Stimulated activated CD4-positive, alpha-beta T cell treated with anti-CD3 and anti-CD28 coated beads, Interleukin-1b, Interleukin-23, amount 100 ng/mL, for 1 hour (primary cell): ENCODE data around the gene UPP2.

Experiments
- DNase-seq, 2 donors: peaks; one replicate each; pipeline ENCODE4 v3.0.0-alpha.2; 2020; ENCODE audit warnings: low read depth in 2 of 2

UPP2 gene

GRCh38 chr2:158101384-158101926 is at the start of gene UPP2:
TSS of gene UPP2 (plus strand) at chr2:158101876. CDS start at chr2:158102064, 188 bp downstream.
- no peak for DNase-seq

DNA sequence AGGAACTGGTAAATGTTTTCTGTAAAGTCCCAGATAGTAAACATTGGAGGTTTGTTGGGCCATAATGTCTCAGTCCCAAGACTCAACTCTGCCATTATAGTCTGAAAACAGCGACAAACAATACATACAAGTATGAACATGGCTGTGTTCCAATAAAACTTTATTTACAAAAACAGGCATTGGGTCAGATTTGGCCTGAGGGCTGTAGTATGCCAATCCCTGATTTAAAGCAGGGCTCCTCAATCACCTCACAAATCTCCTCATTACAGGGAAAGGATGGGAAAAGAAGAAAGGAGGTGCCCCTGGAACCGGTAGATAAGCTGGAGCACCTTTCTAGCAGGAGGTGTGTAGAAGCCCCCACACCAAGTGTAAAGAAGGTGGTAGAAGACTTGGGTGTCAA is 48.9 kb upstream of the UPP2 start:
- no peak for DNase-seq

GRCh38 chr2:158056875-158057274 is 44.8 kb upstream of the UPP2 start:
- DNase-seq = no peak

DNA sequence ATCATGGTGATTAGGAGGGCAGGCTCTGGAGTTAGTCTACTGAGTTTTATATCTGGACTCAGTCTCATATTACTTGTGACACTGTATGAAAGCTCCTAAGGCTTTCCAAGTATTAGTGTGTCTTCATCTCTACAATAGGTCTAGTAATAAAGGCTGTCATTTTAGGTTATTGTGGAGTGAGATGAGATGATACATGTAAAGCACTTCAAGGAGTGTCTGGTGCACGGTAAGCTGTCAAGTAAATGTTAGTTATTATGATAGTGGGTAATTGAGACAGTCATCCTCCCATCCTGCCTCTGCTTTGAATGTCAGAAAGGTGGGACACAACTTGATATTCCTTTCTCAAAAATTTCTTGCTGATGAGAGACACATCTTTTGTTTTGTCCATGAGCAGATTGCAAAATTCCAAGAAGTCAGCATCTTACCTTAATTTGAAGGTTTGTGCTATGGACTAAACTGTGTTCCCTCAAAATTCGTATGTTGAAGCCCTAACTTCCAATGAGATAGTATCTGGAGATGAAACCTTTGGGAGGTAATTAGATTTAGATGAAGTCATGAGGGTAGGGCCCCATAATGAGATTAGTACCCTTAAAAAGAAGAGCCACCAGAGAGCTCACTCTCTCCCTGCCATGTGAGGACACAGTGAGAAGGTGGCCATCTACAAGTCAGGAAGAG is 41.4 kb upstream of the UPP2 start:
- DNase-seq = no peak

DNA sequence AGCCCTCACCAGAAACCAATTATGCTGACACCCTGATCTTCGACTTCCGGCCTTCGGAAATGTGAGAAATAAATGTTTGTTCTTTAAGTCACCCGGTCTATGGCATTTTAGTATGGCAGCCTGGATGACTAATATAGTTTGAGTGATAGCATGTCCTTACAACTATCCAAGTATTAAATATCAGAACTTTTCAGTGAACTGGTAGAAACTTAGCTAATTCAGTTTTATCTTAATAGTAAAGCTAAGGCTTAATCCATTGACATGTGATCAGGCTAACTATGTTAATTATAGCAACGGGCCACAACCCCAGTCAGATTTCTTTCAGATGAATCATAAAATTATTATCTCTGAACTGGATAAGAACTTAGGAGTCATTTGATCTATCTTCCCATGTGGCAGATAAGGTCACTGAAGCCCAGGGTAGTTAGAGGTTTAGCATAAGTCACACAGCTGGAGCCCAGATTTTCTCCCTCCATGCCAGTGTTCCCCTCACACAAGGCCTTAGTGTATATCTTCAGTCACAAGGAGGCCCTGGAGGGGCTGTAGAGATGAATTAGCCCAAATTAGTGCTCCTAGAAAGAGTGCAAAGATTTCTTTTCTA is 40.7 kb upstream of the UPP2 start:
- DNase-seq = no peak

- no peak for DNase-seq
Observed at GRCh38 chr2:158061763-158062162, 39.9 kb upstream of the UPP2 start.

GRCh38 chr2:158066046-158066713 is 35.5 kb upstream of the UPP2 start:
- no peak for DNase-seq

- DNase-seq = no peak
Observed at GRCh38 chr2:158071018-158071417, 30.7 kb upstream of the UPP2 start.

- DNase-seq = no peak
Observed at GRCh38 chr2:158072361-158072760, 29.3 kb upstream of the UPP2 start.

- DNase-seq = no peak
Observed at GRCh38 chr2:158079672-158080071, 22.0 kb upstream of the UPP2 start.

GRCh38 chr2:158088093-158088492 is 13.6 kb upstream of the UPP2 start:
- no peak for DNase-seq

DNA sequence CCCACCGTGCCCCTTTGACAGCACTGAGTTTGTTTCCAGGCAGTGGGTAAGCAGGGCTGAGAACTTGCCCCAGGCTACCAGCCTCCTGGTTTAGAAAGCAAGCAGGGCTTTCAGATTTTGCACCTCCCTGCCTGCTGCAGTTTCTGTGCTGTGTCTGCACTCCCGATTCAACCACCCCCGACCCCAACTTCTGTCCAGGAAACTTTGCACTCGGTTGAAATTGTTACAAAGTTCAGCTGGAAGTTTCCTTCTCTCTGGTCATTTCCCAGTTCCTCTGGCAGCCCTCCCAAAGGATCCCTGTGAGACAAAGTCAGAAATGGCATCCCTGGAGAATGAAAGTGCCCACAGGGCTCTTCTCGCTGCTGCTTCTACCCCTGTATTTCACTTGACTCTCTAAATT is 12.4 kb upstream of the UPP2 start:
- DNase-seq = no peak

- no peak for DNase-seq
Observed at GRCh38 chr2:158091647-158092046, 10.0 kb upstream of the UPP2 start.

DNA sequence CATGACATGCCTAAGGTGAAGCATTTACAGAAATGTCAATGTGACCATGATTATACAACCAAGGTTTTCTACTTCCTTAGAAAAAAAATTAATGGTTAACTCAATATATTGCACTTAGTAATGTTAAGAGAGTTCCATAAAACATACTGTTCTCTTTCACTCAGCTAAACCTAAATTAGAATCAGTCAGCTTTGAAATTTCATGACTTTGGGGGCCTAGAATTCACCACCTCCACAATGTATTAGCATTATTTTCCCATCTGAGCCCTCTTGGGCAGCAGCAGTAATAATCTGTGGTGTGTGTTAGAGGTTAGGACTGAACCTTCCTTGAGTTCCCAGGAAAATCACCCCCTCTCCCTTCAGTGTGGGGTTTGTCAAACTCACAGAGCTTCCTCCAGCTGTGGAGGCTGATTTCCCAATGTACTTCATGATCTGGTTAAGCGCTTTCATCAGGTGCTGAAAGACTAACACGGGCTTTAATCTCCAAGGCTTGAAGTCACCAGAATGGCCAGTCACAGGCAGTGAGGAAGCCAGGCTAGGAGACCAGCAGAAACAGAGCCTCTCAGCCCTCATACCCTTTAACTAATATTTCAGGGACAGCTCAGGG is 7.1 kb upstream of the UPP2 start:
- no peak for DNase-seq

DNA sequence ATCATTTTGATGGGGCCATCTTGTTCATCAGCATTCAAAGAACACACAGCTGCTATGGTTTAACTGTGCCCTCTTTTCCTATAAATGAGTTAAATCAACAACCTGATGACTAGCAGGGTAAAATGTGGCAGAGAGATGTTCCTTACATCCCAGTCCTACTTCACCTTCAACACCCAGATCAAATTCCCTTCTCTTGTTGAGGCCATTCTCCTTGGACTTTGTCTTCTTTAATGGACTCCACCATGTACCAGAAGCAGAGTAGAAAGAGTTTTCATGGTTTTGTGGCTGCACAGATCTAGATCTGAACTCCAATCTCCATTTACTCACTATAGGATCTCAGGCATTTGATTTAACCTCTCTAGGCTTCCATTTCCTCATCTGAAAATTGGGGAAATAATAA is 6.4 kb upstream of the UPP2 start:
- no peak for DNase-seq

DNA sequence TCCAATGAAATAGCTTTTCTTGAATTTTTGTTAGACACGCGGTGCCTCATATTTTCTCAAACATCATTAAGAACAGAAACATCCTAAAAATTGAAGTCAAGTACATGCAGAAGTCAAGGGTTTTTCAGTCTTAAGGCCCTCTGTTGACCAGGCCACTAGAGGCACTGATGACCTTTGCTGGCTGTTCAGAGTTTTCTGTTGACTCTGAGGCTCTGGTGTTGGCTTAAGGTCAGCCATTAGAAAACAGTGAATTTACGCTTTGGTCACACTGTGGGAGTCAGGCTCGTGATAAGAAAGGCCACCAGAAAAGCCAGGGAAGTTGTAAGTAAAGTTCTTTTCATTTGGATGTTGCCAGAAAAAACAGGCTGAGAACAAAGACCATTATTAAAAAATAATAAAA is 5.8 kb upstream of the UPP2 start:
- no peak for DNase-seq

DNA sequence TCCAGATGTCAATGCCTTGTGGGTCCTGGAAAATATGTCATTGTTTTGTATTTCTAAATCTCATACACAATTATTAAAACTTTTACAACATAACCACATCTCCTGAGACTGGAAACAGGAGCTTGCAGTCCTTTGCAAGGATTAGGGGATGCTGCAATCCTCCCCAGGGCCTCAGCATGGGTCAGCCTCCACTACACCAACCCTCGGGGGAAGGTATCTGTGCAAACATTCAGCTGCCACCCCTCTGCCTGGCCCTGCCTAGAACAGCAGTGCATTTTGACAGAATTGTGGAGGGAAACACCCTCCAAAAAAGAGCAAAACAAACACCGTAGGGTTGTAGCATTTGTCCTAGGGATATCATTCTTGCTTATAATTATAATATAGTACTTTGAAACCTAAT is 4.2 kb upstream of the UPP2 start:
- DNase-seq = no peak

DNA sequence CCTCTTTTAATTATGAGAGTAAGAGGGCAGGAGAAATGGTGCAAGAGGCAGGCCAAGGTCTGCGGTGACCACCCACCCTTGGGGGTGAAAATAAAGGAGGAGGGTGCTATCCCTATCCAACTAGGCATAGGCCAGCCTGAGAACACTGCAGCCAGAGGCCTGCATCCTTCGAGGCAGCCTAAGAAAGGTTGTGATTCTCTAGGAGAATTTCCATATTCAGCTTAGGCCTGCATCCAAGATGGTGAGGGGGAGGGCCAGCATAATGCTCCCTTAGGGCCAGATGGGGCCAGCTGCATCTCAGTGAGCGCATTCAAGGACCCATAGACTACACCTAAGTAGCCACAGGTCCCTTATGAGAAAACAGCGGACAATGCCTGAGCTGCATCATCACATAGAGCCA is 3.5 kb upstream of the UPP2 start:
- DNase-seq = no peak

DNA sequence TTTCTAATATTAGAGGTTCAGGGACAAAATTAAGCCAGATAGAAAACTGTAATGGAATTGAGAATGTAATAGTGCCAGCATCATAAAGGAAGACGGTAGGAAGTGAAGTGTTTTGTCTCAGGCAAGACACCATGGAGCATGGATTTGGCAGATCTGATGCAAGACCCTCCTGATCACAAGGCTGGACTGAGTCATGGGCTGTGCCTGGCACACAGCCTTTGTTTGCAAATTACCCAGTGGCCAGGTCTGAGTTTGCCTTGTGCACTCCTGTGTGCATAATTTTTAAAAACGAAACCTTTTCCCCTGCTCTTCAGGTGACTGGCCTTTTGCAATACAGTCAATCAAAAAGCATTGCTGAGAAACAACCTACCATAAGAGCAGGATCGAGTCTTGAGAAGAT is 2.0 kb upstream of the UPP2 start:
- no peak for DNase-seq

DNA sequence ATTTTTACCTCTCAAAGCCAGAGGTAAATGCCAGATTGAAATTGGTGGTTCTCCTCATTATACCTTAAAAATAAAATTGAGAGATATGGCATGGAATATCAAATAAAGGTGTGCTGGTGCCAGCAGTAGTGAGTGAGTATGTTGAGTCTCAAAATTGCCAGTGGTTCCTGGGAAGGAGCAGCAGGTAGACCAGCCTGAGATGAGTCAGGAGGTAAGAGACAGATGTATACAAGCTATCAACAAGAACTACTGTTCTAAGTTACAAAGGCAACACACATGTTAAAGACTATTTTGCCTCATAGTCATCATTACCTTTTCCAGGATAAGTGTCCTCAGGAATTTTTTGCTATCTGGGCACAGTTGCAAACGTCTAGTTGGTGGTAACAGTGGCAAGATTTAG is 1.3 kb upstream of the UPP2 start:
- no peak for DNase-seq

DNA sequence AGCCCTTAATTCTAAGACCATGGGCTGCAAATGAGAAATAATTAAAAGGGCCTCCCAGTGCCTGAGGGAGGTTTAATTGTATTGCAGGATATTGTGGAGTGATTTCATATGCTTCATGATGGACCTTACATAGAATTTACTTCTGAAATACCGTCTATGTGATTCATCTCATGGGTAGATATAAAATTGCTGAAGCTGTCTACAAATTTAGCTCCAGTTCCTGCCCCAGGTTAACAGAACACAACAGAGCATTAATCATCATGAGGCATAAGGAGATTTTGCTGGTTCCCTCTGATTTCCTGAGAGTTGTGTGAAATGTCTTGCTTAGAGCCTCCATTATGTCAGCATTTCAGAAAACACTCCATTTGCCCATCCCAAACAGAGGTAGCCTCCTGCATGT is 770 bp downstream of the UPP2 start:
- DNase-seq = no peak

DNA sequence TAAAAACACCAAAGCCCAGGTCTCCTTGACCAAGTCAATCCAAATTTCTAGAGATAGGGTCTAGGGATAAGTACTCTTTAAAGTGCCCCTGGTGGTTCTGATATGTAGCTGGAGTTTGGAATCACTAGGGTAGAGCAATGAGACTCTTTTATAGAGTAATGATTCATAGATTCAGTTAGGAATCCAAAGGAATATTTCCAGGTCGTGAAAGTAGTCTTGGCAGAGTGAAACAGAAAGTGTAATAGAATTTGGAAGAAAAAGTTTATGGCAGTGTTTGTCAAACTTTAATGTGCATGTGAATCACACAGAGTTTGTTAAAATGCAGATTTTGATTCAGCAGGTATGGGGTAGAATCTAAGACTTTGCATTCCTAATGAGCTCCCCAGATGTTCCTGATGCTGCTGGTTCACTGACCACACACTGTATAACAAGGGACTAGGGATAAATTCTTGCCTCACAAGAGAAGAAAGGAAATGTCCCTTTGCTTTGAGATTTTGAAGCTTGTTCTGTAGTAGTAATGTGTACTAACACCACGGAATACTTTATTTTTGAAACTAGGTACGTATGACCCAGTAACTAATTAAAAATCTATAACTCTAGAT is 1.8 kb downstream of the UPP2 start:
- DNase-seq = no peak
